Lower lobe of right lung (tissue), 2 donors: ENCODE data around the gene FGF1. TPM values are rescaled to one million over a fixed set of nuclear protein-coding genes. Genes with fewer than 3 reads are reported as not detected.

Experiments
- ATAC-seq, 2 donors: fragments of 200-7000 bp; cut with Tn5 transposase; one replicate each; pipeline ENCODE4 v1.9.1; 2020 to 2022; ENCODE audit warnings: mild to moderate bottlenecking in 2 of 2, moderate library complexity in 2 of 2
- DNase-seq: peaks from one replicate; pipeline ENCODE4 v3.0.0-alpha.2; 2020
- H3K27ac ChIP-seq: fragments of 200-600 bp; one replicate; pipeline ENCODE4 v1.8.0; 2022
- H3K27me3 ChIP-seq: fragments of 200-600 bp; one replicate; pipeline ENCODE4 v1.8.0; 2022; ENCODE audit warnings: low read depth
- H3K36me3 ChIP-seq: fragments of 200-600 bp; one replicate; pipeline ENCODE4 v1.8.0; 2022; ENCODE audit warnings: mild to moderate bottlenecking
- H3K4me1 ChIP-seq: fragments of 200-600 bp; one replicate; pipeline ENCODE4 v1.8.0; 2022
- H3K4me3 ChIP-seq: fragments of 200-600 bp; one replicate; pipeline ENCODE4 v1.8.0; 2022; ENCODE audit warnings: mild to moderate bottlenecking
- H3K9me3 ChIP-seq: fragments of 200-600 bp; one replicate; pipeline ENCODE4 v1.8.0; 2022
- CTCF ChIP-seq: fragments of 200-600 bp; IDR thresholded peaks from one replicate; pipeline ENCODE4 v1.8.0; 2022; ENCODE audit warnings: antibody characterized with exemption, mild to moderate bottlenecking
- intact Hi-C: fragments of 100-400 bp; cut with DNase I; formaldehyde crosslinking; loops from one replicate; pipeline ENCODE4 v1.11.0; 2022
- total RNA-seq: library from RNA; stranded (reverse); fragmentation: NEBNext Ultra II Directional; extraction: Animal tissue kit (Norgen Biotek cat#: 25700); gene quantifications from one replicate; pipeline ENCODE4 v1.2.1, GENCODE V29; 2021
- donor health status: DM: no; HTN: yes; CAD: no; lungs with severe emphysema.

The FGF1 gene
- total RNA-seq, 1 donor from 2014 or later: 0.97 TPM

DNA sequence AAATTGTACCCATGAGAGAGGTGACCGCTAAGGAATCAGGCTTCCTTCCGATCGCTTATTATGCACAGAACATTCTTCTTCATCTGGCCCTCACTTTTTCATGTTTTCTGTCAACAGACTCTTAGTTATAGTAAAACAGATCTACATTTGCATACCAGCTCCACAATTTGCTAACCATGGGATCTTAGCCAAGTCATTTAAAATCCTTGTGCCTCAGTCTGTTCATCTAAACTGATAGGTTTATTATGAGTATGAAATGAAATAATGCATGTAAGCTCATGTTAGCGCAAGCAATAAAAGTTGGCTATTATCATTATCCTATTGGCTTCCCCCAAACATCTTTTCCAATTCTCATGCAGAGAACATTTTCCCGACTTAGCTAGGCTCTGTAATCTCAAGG lies 42.3 kb downstream of the FGF1 start:
- no peak for TF ChIP-seq CTCF
- no peak overlapping the region for H3K27ac ChIP-seq
- H3K4me3 ChIP-seq: no peak overlapping the region
- H3K4me1 ChIP-seq: peaks cover 16% of the 10 kb centered on the region
- ATAC-seq: no peak
- H3K27me3 ChIP-seq: no peaks in the 10 kb centered on the region
- no peak for DNase-seq
- no peaks in the 10 kb centered on the region for H3K9me3 ChIP-seq
- H3K36me3 ChIP-seq: no peaks in the 10 kb centered on the region
- intact Hi-C loops: no loop called here

DNA sequence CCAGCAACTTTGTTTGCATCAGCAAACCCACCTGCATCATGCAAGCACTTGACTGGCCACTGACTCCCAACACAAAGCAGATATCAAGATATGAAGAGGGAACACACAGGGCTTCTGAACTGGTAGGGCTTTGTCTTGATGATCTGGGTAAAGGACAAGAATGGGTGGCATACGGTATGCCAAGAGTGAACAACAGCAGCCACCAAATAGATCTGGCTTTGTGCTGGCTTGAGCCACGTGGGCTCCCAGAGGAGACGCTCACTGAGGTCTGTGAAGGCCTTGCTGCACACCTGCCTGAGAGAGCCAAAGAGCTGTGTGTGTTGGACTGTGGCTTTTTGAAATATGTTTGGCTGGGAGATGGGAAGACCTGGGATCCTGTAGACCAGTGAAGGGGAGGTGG lies 43.5 kb downstream of the FGF1 start:
- Histone ChIP-seq H3K36me3 (no peaks in the 10 kb centered on the region), H3K4me1 (peaks cover 16% of the 10 kb centered on the region), H3K27ac (no peak overlapping the region), H3K9me3 (no peaks in the 10 kb centered on the region), H3K27me3 (no peaks in the 10 kb centered on the region), H3K4me3 (no peak overlapping the region)
- no peak for TF ChIP-seq CTCF
- intact Hi-C loops: no loop called here
- DNase-seq: no peak
- no peak for ATAC-seq

GRCh38 chr5:142641711-142642110 lies 44.2 kb downstream of the FGF1 start:
- no peak for DNase-seq
- no peak for ATAC-seq
- Histone ChIP-seq H3K27ac (no peak overlapping the region), H3K9me3 (no peaks in the 10 kb centered on the region), H3K4me1 (peaks cover 16% of the 10 kb centered on the region), H3K36me3 (no peaks in the 10 kb centered on the region), H3K27me3 (no peaks in the 10 kb centered on the region), H3K4me3 (no peak overlapping the region)
- intact Hi-C loops: no loop called here
- TF ChIP-seq CTCF: no peak

DNA sequence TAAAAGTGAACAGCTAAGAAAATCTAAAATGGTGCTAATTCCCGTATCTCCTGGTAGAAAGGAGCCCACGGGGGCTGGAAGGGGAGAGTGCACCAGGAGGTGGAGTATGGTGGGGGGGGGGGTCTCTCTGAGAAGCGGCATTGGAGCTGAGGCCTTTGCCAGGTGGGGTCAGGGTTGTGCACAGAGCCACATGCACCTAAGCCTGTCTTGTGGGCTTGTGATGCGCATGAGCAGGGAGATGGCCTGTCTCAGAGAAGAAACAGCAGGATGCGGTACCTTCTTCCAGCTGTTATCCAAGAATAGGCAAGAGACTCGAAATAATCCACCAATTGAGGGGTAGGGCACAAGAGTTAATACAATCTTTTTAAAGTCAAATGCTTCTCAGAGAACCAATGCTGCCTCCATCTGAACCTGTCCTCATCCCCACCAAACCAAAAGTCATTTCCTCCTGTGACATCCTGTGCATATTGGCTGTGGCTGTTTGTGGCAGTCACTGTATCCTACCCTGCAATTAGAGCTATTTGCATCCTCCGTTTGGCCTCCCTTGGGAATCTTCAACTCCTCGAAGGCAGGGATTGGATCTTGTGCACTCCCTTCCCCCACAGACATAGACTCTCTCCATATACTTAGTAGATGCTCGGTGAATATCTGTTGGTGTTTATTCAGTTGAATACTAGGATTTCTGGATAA lies 45.4 kb downstream of the FGF1 start:
- H3K4me3 ChIP-seq: no peak overlapping the region
- no peaks in the 10 kb centered on the region for H3K27me3 ChIP-seq
- ATAC-seq (no peak), DNase-seq (no peak)
- TF ChIP-seq CTCF: no peak
- no peak overlapping the region for H3K27ac ChIP-seq
- peaks cover 14% of the 10 kb centered on the region for H3K4me1 ChIP-seq
- H3K9me3 ChIP-seq: no peaks in the 10 kb centered on the region
- intact Hi-C loops: no loop called here
- H3K36me3 ChIP-seq: no peaks in the 10 kb centered on the region

GRCh38 chr5:142639455-142639854 lies 46.4 kb downstream of the FGF1 start:
- no peak overlapping the region for H3K4me3 ChIP-seq
- intact Hi-C loops: no loop called here
- H3K4me1 ChIP-seq: peaks cover 4% of the 10 kb centered on the region
- DNase-seq (no peak), ATAC-seq (no peak)
- no peaks in the 10 kb centered on the region for H3K36me3 ChIP-seq
- TF ChIP-seq CTCF: no peak
- no peaks in the 10 kb centered on the region for H3K9me3 ChIP-seq
- no peak overlapping the region for H3K27ac ChIP-seq
- no peaks in the 10 kb centered on the region for H3K27me3 ChIP-seq
